Adipocyte (in vitro differentiated cells): ENCODE measurements around the gene MAN2B2.
A peak's percentile ranks its signal among the peaks of the same experiment; 100 is the strongest.
"Not testable (repeated sequence)": the region's sequence is repeated elsewhere in the genome, so short reads cannot be mapped to it uniquely, and the experiment has no call there.

Experiments
- DNase-seq: peaks from one replicate; pipeline ENCODE4 v3.0.0-alpha.2; 2015; ENCODE audit warnings: low read depth
- H3K27me3 ChIP-seq: replicated peaks from 2 replicates; pipeline ENCODE4 v1.7.0; 2013; ENCODE audit warnings: mild to moderate bottlenecking, low read length, moderate library complexity; ENCODE audit not compliant: control insufficient read depth, insufficient read depth
- H3K36me3 ChIP-seq: 2 replicates; pipeline ENCODE4 v1.7.0; 2013; ENCODE audit warnings: low read length, mild to moderate bottlenecking, moderate library complexity; ENCODE audit not compliant: control insufficient read depth, insufficient read depth, severe bottlenecking
- H3K4me1 ChIP-seq: 2 replicates; pipeline ENCODE4 v1.7.0; 2013; ENCODE audit warnings: mild to moderate bottlenecking, low read length, moderate library complexity; ENCODE audit not compliant: control insufficient read depth, insufficient read depth
- H3K4me3 ChIP-seq: 2 replicates; pipeline ENCODE4 v1.7.0; 2013; ENCODE audit warnings: mild to moderate bottlenecking, low read length, moderate library complexity
- H3K9ac ChIP-seq: 2 replicates; pipeline ENCODE4 v1.7.0; 2013; ENCODE audit warnings: mild to moderate bottlenecking, low read length, moderate library complexity
- H3K9me3 ChIP-seq: 2 replicates; pipeline ENCODE4 v1.7.0; 2013; ENCODE audit warnings: mild to moderate bottlenecking, low read length, moderate library complexity; ENCODE audit not compliant: control insufficient read depth

MAN2B2 gene

GRCh38 chr4:6654211-6654610 is 79.2 kb downstream of the MAN2B2 start:
- H3K4me3 ChIP-seq, H3K9me3 ChIP-seq, H3K4me1 ChIP-seq, H3K27me3 ChIP-seq, H3K36me3 ChIP-seq, H3K9ac ChIP-seq, DNase-seq: not testable (repeated sequence)

- not testable (repeated sequence) for DNase-seq, H3K4me3 ChIP-seq, H3K4me1 ChIP-seq, H3K9ac ChIP-seq, H3K27me3 ChIP-seq, H3K9me3 ChIP-seq, H3K36me3 ChIP-seq
Measured at GRCh38 chr4:6655291-6655690, 80.3 kb downstream of the MAN2B2 start.

GRCh38 chr4:6655924-6656323 is 80.9 kb downstream of the MAN2B2 start:
- Histone ChIP-seq H3K36me3 (no peaks in the 10 kb centered on the region), H3K4me3 (no peak overlapping the region), H3K9me3 (no peaks in the 10 kb centered on the region), H3K4me1 (peaks cover 4% of the 10 kb centered on the region), H3K9ac (no peak overlapping the region), H3K27me3 (no peaks in the 10 kb centered on the region)
- DNase-seq, result no peak

GRCh38 chr4:6657242-6658208 is 82.5 kb downstream of the MAN2B2 start:
- DNase-seq, result no peak
- no peaks in the 10 kb centered on the region for H3K36me3 ChIP-seq
- no peaks in the 10 kb centered on the region for H3K27me3 ChIP-seq
- no peak overlapping the region for H3K9ac ChIP-seq
- H3K4me3 ChIP-seq, result no peak overlapping the region
- H3K4me1 ChIP-seq, result peaks cover 4% of the 10 kb centered on the region
- no peaks in the 10 kb centered on the region for H3K9me3 ChIP-seq

GRCh38 chr4:6658209-6658595 is 83.2 kb downstream of the MAN2B2 start:
- H3K9ac ChIP-seq, result peak overlapping the region; percentile 65
- DNase-seq, result no peak
- H3K4me1 ChIP-seq, result peaks cover 4% of the 10 kb centered on the region
- peak overlapping the region; percentile 77 for H3K4me3 ChIP-seq
- no peaks in the 10 kb centered on the region for H3K9me3 ChIP-seq
- H3K27me3 ChIP-seq, result no peaks in the 10 kb centered on the region
- H3K36me3 ChIP-seq, result no peaks in the 10 kb centered on the region

DNA sequence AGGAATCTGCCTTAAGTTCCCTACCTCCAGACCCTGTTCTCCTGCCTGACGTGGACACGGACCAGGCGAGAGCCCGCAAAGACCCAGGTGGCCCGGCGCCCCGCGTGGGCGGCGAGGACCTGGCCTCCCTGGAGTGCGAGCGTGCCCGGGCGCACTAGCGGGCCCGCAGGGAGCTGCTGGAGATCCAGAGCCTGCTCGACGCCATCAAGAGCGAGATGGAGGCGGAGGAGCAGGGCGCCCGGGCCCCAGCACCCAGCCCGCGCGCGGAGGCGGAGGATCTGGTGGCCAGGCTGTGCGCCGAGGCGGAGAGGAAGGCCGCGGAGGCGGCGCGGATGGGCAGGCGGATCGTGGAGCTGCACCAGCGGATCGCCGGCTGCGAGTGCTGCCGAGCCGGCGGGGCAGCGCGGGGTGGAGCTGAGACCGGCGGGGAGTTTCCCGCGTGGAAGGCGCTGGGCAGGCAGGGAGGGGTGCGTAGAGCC is 83.6 kb downstream of the MAN2B2 start:
- no peaks in the 10 kb centered on the region for H3K27me3 ChIP-seq
- peak overlapping the region; percentile 77 for H3K4me3 ChIP-seq
- peaks cover 4% of the 10 kb centered on the region for H3K4me1 ChIP-seq
- H3K36me3 ChIP-seq, result no peaks in the 10 kb centered on the region
- peak; percentile 58 for DNase-seq
- peak overlapping the region; percentile 65 for H3K9ac ChIP-seq
- no peaks in the 10 kb centered on the region for H3K9me3 ChIP-seq

DNA sequence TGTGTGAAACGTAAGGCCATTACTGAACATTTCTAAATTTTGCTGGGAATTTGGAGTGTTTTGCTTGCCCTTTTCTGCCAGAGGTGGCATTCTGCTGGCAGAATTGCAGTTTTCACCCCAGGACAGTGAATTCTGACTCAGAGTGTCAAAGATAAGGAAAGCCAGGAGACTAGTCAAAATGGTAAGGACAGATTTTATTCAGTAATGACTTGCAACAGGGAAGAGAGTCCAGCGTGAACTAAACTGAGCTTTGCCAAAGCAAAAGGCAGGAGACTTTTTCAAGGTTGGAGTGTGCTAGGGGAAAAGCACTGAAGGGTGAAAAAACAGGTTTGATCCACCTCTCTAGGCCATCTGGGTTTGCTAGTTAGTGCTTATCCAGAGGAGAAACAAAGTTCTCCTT is 84.9 kb downstream of the MAN2B2 start:
- Histone ChIP-seq H3K27me3 (no peaks in the 10 kb centered on the region), H3K4me1 (peaks cover 4% of the 10 kb centered on the region), H3K9ac (no peak overlapping the region), H3K9me3 (no peaks in the 10 kb centered on the region), H3K36me3 (no peaks in the 10 kb centered on the region), H3K4me3 (no peak overlapping the region)
- DNase-seq, result no peak

- H3K36me3 ChIP-seq, result no peaks in the 10 kb centered on the region
- no peak overlapping the region for H3K4me3 ChIP-seq
- H3K9ac ChIP-seq, result no peak overlapping the region
- H3K4me1 ChIP-seq, result peaks cover 4% of the 10 kb centered on the region
- no peaks in the 10 kb centered on the region for H3K9me3 ChIP-seq
- H3K27me3 ChIP-seq, result no peaks in the 10 kb centered on the region
- no peak for DNase-seq
Measured at GRCh38 chr4:6660430-6660829, 85.4 kb downstream of the MAN2B2 start.

DNA sequence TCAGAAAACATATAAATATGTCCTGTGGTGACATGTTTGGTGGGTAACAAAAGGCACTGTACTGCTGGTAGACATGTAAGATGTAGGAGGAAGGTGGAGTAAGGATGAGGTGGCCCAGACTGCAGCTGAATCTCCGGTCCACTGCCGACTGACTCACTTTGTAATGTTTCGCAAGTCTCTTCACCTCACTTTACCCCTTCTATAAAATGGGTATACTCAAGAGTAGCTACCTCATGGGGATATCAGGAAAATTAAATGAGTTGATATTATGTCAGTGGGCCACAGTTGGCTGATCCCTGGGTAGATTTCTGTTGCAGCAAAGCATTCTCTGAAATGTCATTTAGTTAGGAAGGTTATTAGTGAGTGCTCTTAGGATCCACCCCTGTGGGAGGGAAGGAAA is 87.6 kb downstream of the MAN2B2 start:
- no peak for DNase-seq
- Histone ChIP-seq H3K4me3 (no peak overlapping the region), H3K27me3 (peaks cover 4% of the 10 kb centered on the region), H3K4me1 (peaks cover 4% of the 10 kb centered on the region), H3K9me3 (no peaks in the 10 kb centered on the region), H3K9ac (no peak overlapping the region), H3K36me3 (no peaks in the 10 kb centered on the region)

GRCh38 chr4:6663596-6664393 is 88.8 kb downstream of the MAN2B2 start:
- DNase-seq, result no peak
- peaks cover 4% of the 10 kb centered on the region for H3K4me1 ChIP-seq
- H3K9ac ChIP-seq, result peak overlapping the region; percentile 61

GRCh38 chr4:6665320-6665654 is 90.3 kb downstream of the MAN2B2 start:
- no peak overlapping the region for H3K4me3 ChIP-seq
- peaks cover 4% of the 10 kb centered on the region for H3K27me3 ChIP-seq
- no peaks in the 10 kb centered on the region for H3K4me1 ChIP-seq
- no peak overlapping the region for H3K9ac ChIP-seq
- no peaks in the 10 kb centered on the region for H3K36me3 ChIP-seq
- no peak for DNase-seq
- H3K9me3 ChIP-seq, result no peaks in the 10 kb centered on the region

More at GRCh38 chr4:6663596-6664393, 88.8 kb downstream of the MAN2B2 start:
- H3K27me3 ChIP-seq, result peaks cover 4% of the 10 kb centered on the region
- H3K36me3 ChIP-seq, result no peaks in the 10 kb centered on the region
- H3K9me3 ChIP-seq, result no peaks in the 10 kb centered on the region
- peak overlapping the region; percentile 57 for H3K4me3 ChIP-seq
